ENCODE data around the gene FCGR3A. TPM values are rescaled to one million over a fixed set of nuclear protein-coding genes. Genes with fewer than 3 reads are reported as not detected.
"Not testable (repeated sequence)": the region's sequence is repeated elsewhere in the genome, so short reads cannot be mapped to it uniquely, and the experiment has no call there.

Gene FCGR3A
- total RNA-seq, 2 experiments from 2014 or later, result not detected

DNA sequence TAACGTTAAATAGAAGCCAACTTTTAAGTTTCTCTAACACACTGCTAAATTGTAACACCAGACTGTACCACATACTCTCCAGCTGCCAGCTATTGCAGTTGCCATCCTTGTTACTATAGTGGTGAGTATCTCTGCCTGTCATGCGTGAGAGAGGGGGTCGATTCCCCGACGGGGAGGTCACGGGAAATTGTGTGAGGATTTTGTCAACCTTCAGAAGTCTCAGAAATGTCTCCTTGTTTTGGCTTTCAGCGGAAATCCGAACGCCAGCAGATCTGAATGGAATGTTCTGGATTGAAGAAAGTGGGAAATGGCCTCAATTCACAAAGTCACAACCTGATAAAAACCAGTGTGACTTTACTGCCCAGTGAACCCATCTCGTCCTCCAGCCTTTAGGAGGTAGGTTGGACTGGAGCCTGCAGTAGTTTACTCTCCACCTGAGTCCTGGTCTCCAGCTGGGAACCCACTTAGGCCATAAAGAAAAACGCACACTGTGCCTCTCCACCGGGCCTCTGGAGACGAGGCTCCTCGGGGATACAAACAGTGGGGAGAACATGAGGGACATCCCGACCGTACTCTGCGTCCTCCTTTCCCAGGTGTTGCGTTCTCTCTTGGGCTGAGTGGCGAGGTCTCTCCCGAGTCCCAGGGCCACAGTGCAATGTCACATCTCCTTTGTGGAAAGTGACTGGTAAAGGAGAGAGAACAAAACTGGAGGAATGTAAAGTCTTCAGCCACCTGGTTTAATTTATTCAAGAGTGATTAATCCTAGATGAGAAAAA lies 26.4 kb downstream of the FCGR3A start:
- CTCF ChIA-PET (ENCODE audit: unreplicated experiment); H3K36me3 ChIP-seq (ENCODE audit: insufficient read depth, low read length); H4K20me1 ChIP-seq (ENCODE audit: insufficient read depth, low read length); H3K79me2 ChIP-seq (ENCODE audit: insufficient read depth, low read depth, low read length); H3K9me3 ChIP-seq (ENCODE audit: low read length); H3K27ac ChIP-seq (ENCODE audit: low read depth, low read length, poor library complexity, severe bottlenecking); H3K4me1 ChIP-seq (ENCODE audit: insufficient read depth, low read length, poor library complexity, severe bottlenecking); H3K9me2 ChIP-seq (ENCODE audit: insufficient read depth, low read length); DNase-seq (ENCODE audit: low spot score); BruUV-seq (replicated peaks); intact Hi-C loops (cut with micrococcal nuclease; ENCODE audit: unreplicated experiment); H2AFZ ChIP-seq (ENCODE audit: low read length); POLR2A ChIA-PET: not testable (repeated sequence)
- Histone ChIP-seq H3K4me3 (ENCODE audit: low read depth, low read length, poor library complexity, severe bottlenecking) (peak overlapping the region; percentile 69), H3K4me2 (ENCODE audit: low read length) (peak overlapping the region; percentile 60; the same call in 1 of the 2 replicates)

- H3K4me2 ChIP-seq (ENCODE audit: low read length); H3K4me3 ChIP-seq (ENCODE audit: low read depth, low read length, poor library complexity, severe bottlenecking); intact Hi-C loops (cut with micrococcal nuclease; ENCODE audit: unreplicated experiment); H3K4me1 ChIP-seq (ENCODE audit: insufficient read depth, low read length, poor library complexity, severe bottlenecking); BruUV-seq (replicated peaks); H3K79me2 ChIP-seq (ENCODE audit: insufficient read depth, low read depth, low read length); H3K36me3 ChIP-seq (ENCODE audit: insufficient read depth, low read length); H2AFZ ChIP-seq (ENCODE audit: low read length); CTCF ChIA-PET (ENCODE audit: unreplicated experiment); H3K9me2 ChIP-seq (ENCODE audit: insufficient read depth, low read length); DNase-seq (ENCODE audit: low spot score); H4K20me1 ChIP-seq (ENCODE audit: insufficient read depth, low read length); H3K9me3 ChIP-seq (ENCODE audit: low read length); H3K27ac ChIP-seq (ENCODE audit: low read depth, low read length, poor library complexity, severe bottlenecking); POLR2A ChIA-PET: not testable (repeated sequence)
Observed at GRCh38 chr1:161513953-161514352, 35.7 kb downstream of the FCGR3A start.

DNA sequence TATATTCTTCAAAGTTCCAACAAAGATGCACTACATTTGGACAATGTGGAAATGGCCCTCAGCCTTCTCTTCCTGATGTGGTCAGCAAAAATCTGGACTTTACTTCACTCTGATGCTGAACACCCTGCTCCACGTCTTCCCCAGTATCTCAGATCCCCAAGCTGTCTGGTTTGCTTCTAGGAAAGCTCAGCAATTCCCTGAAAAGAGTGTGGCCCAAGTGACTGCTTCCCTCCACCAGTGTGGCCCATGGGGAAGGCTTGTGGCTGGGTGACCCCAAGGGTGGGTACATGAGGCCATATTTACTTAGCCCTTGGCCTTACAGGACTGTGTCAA lies 36.2 kb downstream of the FCGR3A start:
- DNase-seq (ENCODE audit: low spot score); BruUV-seq (replicated peaks); H3K27ac ChIP-seq (ENCODE audit: low read depth, low read length, poor library complexity, severe bottlenecking); H3K9me3 ChIP-seq (ENCODE audit: low read length); H4K20me1 ChIP-seq (ENCODE audit: insufficient read depth, low read length); POLR2A ChIA-PET; H3K79me2 ChIP-seq (ENCODE audit: insufficient read depth, low read depth, low read length); CTCF ChIA-PET (ENCODE audit: unreplicated experiment); intact Hi-C loops (cut with micrococcal nuclease; ENCODE audit: unreplicated experiment); H3K4me1 ChIP-seq (ENCODE audit: insufficient read depth, low read length, poor library complexity, severe bottlenecking); H3K4me3 ChIP-seq (ENCODE audit: low read depth, low read length, poor library complexity, severe bottlenecking); H2AFZ ChIP-seq (ENCODE audit: low read length); H3K36me3 ChIP-seq (ENCODE audit: insufficient read depth, low read length); H3K4me2 ChIP-seq (ENCODE audit: low read length); H3K9me2 ChIP-seq (ENCODE audit: insufficient read depth, low read length): not testable (repeated sequence)

DNA sequence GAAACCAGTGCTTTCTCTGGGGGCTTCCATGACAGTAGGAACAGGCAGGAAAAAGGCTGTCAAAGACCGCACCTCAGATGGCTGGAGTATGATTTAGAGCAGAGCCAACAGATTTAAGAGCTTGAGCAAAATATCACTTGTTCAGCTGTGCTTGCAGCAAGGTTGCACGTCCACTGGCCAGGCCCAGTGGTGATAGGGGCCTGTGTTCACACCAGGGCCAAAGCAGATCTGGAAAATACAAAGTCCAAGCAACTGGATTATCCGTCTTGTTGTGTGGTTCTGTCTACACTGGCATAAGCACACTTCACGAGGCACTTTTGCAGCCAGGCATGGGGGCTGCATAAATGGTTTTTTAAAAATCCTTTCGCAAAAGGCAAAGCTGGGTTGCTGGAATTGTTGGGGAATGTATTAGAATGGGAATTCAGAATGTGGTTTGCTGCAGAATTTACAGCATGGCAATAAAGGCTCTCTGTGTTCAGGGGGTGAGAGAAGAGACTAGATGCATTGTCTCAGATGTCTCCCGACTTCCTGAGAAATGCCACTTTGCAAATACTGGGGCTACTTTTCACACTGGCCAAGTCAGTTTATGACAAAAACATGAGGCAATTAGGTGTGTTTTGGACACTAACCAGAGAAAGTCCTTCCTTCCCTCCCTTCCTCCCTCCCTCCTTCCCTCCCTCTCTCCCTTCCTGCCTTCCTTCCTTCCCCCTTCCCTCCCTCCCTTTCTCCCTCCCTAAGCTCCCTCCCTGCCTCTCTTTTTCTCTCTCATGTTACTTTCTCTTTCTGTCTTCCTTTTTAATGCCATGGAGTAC lies 36.8 kb downstream of the FCGR3A start:
- H3K9me3 ChIP-seq (ENCODE audit: low read length); H3K79me2 ChIP-seq (ENCODE audit: insufficient read depth, low read depth, low read length); POLR2A ChIA-PET; H2AFZ ChIP-seq (ENCODE audit: low read length); H3K4me2 ChIP-seq (ENCODE audit: low read length); intact Hi-C loops (cut with micrococcal nuclease; ENCODE audit: unreplicated experiment); H3K4me1 ChIP-seq (ENCODE audit: insufficient read depth, low read length, poor library complexity, severe bottlenecking); H3K27ac ChIP-seq (ENCODE audit: low read depth, low read length, poor library complexity, severe bottlenecking); DNase-seq (ENCODE audit: low spot score); H3K9me2 ChIP-seq (ENCODE audit: insufficient read depth, low read length); CTCF ChIA-PET (ENCODE audit: unreplicated experiment); BruUV-seq (replicated peaks); H3K36me3 ChIP-seq (ENCODE audit: insufficient read depth, low read length); H3K4me3 ChIP-seq (ENCODE audit: low read depth, low read length, poor library complexity, severe bottlenecking); H4K20me1 ChIP-seq (ENCODE audit: insufficient read depth, low read length): not testable (repeated sequence)

All from OCI-LY7 (cell line).